ENCODE results near the gene WWTR1.

Gene WWTR1

GRCh38 chr3:149468504-149469212 is 189.2 kb downstream of the WWTR1 start:
- no peak for DNase-seq
